ENCODE data around the gene LTB. TPM values are rescaled to one million over a fixed set of nuclear protein-coding genes. Genes with fewer than 3 reads are reported as not detected.

LTB gene
- total and polyA plus RNA-seq, 9 of the 15 experiments (the other 6 are each of a cell fraction or from before 2014, with no cell fraction given) = 0.07 to 0.51 TPM; not detected in 7

GRCh38 chr6:31620586-31621319, 38.5 kb upstream of the LTB start, which contains the start of gene PRRC2A (continued):
- TF ChIP-seq HMG20A (CRISPR knock-in tag; conservative IDR thresholded peaks at IDR 0.05) = no peak
- TF ChIP-seq PRPF4 (IDR thresholded peaks at IDR 0.05; ENCODE audit: insufficient read depth, low read depth, low read length, poor library complexity, severe bottlenecking) = peak; percentile 34
- no peak for TF ChIP-seq ZNF696 (CRISPR knock-in tag; conservative IDR thresholded peaks at IDR 0.05)
- TF ChIP-seq CREB1 (IDR thresholded peaks at IDR 0.05) = no peak; the same call in 1 of the 2 replicates
- no peak; the same call in 1 of the 2 replicates for TF ChIP-seq CREB1 (CRISPR knock-in tag; IDR thresholded peaks at IDR 0.05)
- peak; percentile 86; the same call in 1 of the 2 replicates for TF ChIP-seq CGGBP1 (CRISPR knock-in tag; IDR thresholded peaks at IDR 0.05)
- TF ChIP-seq REST (IDR thresholded peaks at IDR 0.05; ENCODE audit: borderline replicate concordance) = no peak
- peak; percentile 65; the same call in 1 of the 2 replicates for TF ChIP-seq REST (CRISPR knock-in tag; IDR thresholded peaks at IDR 0.05; ENCODE audit: low read depth)
- peak; percentile 57; the same call in 1 of the 2 replicates for TF ChIP-seq PHF21A (IDR thresholded peaks at IDR 0.05; ENCODE audit: borderline replicate concordance, low read depth)
- TF ChIP-seq FOXA3 (CRISPR knock-in tag; conservative IDR thresholded peaks at IDR 0.05 in 1 of 2, IDR thresholded peaks at IDR 0.05 in 1 of 2) = peak in 1 of 2 experiments; percentile 40; a peak in 1 of 4 replicates
- TF ChIP-seq ETV1 (tag; conservative IDR thresholded peaks at IDR 0.05; ENCODE audit: low read depth) = peak; percentile 36; the same call in 1 of the 2 replicates
- TF ChIP-seq MED1 (CRISPR knock-in tag; IDR thresholded peaks at IDR 0.05; ENCODE audit: borderline replicate concordance) = no peak
- TF ChIP-seq AFF1 (IDR thresholded peaks at IDR 0.05; ENCODE audit: low read depth in 1 of 2, partially characterized antibody in 2 of 2) = no peak
- no peak for TF ChIP-seq CEBPG (CRISPR knock-in tag; IDR thresholded peaks at IDR 0.05)
- no peak for TF ChIP-seq CEBPG (tag; conservative IDR thresholded peaks at IDR 0.05 in 1 of 2, IDR thresholded peaks at IDR 0.05 in 1 of 2)

Measured in K562 (cell line).